Osteoblast (primary cell): ENCODE results near the gene LAMA5. TPM values are rescaled to one million over a fixed set of nuclear protein-coding genes. Genes with fewer than 3 reads are reported as not detected.

Experiments used
- DNase-seq: peaks from one replicate; pipeline ENCODE4 v3.0.0; 2011; ENCODE audit warnings: low spot score, mixed read lengths; ENCODE audit not compliant: insufficient read length; ENCODE audit errors: missing footprints
- H2AFZ ChIP-seq: 2 replicates; pipeline ENCODE4 v1.6.0; 2011; ENCODE audit warnings: mild to moderate bottlenecking, low read length
- H3K27ac ChIP-seq: 2 replicates; pipeline ENCODE4 v1.5.1; 2011; ENCODE audit warnings: mild to moderate bottlenecking, low read depth, low read length, moderate library complexity
- H3K27me3 ChIP-seq: 2 replicates; pipeline ENCODE4 v1.6.0; 2012; ENCODE audit warnings: mild to moderate bottlenecking, control low read depth, inconsistent platforms, low read length, moderate library complexity; ENCODE audit not compliant: insufficient read depth
- H3K36me3 ChIP-seq: 2 replicates; pipeline ENCODE4 v1.5.1; 2011; ENCODE audit warnings: mild to moderate bottlenecking, low read length, control low read depth, moderate library complexity; ENCODE audit not compliant: insufficient read depth
- H3K4me1 ChIP-seq: 2 replicates; pipeline ENCODE4 v1.5.1; 2011; ENCODE audit warnings: mild to moderate bottlenecking, low read length, control low read depth, moderate library complexity; ENCODE audit not compliant: insufficient read depth
- H3K4me2 ChIP-seq: 2 replicates; pipeline ENCODE4 v1.6.0; 2011; ENCODE audit warnings: mild to moderate bottlenecking, low read length; ENCODE audit not compliant: insufficient read depth
- H3K4me3 ChIP-seq: fragments of 200-600 bp; sonication (generic); 3 replicates; pipeline ENCODE4 v1.5.1; 2012; ENCODE audit warnings: mild to moderate bottlenecking, low read length, inconsistent platforms; ENCODE audit not compliant: insufficient read depth
- H3K79me2 ChIP-seq: 2 replicates; pipeline ENCODE4 v1.6.0; 2012; ENCODE audit warnings: mild to moderate bottlenecking, low read length, control low read depth, inconsistent platforms; ENCODE audit not compliant: insufficient read depth
- H3K9me3 ChIP-seq: 2 replicates; pipeline ENCODE4 v1.5.1; 2011; ENCODE audit warnings: low read depth, low read length, control low read depth
- H4K20me1 ChIP-seq: 2 replicates; pipeline ENCODE4 v1.6.0; 2012; ENCODE audit warnings: mild to moderate bottlenecking, low read length, control low read depth; ENCODE audit not compliant: insufficient read depth
- CTCF ChIP-seq: IDR thresholded peaks from 2 replicates; pipeline ENCODE4 v1.5.1; 2011; ENCODE audit warnings: mild to moderate bottlenecking, low read depth, low read length, moderate library complexity; ENCODE audit errors: extremely low read depth
- total RNA-seq: library from RNA; depleted of rRNA; stranded (reverse); fragments of >200 nt; gene quantifications from 2 replicates; pipeline ENCODE4 v1.2.3, GENCODE V29; 2012

The LAMA5 gene
- total RNA-seq, 1 donor, result 2.2 TPM

GRCh38 chr20:62371588-62372041, 4.5 kb upstream of the LAMA5 start:
- Histone ChIP-seq H3K9me3 (no peaks in the 10 kb centered on the region), H3K4me1 (peaks cover 33% of the 10 kb centered on the region), H3K27me3 (peaks cover 26% of the 10 kb centered on the region), H3K4me3 (no peak overlapping the region), H3K79me2 (no peaks in the 10 kb centered on the region), H3K36me3 (no peaks in the 10 kb centered on the region), H3K4me2 (no peak overlapping the region), H3K27ac (no peak overlapping the region), H4K20me1 (no peaks in the 10 kb centered on the region), H2AFZ (no peak overlapping the region)
- no peak for DNase-seq
- no peak for TF ChIP-seq CTCF

- DNase-seq, result no peak
- peaks cover 33% of the 10 kb centered on the region for H3K4me1 ChIP-seq
- no peaks in the 10 kb centered on the region for H3K79me2 ChIP-seq
- H3K4me3 ChIP-seq, result no peak overlapping the region
- no peak overlapping the region for H2AFZ ChIP-seq
- H3K4me2 ChIP-seq, result peak overlapping the region; percentile 75
- TF ChIP-seq CTCF, result no peak
- peaks cover 32% of the 10 kb centered on the region for H3K27me3 ChIP-seq
- no peaks in the 10 kb centered on the region for H3K36me3 ChIP-seq
- no peak overlapping the region for H3K27ac ChIP-seq
- no peaks in the 10 kb centered on the region for H3K9me3 ChIP-seq
- H4K20me1 ChIP-seq, result no peaks in the 10 kb centered on the region
Measured at GRCh38 chr20:62370807-62371587, 3.9 kb upstream of the LAMA5 start.

- Histone ChIP-seq H3K4me3 (peak overlapping the region; percentile 19), H3K9me3 (no peaks in the 10 kb centered on the region), H3K79me2 (no peaks in the 10 kb centered on the region), H4K20me1 (no peaks in the 10 kb centered on the region), H3K36me3 (no peaks in the 10 kb centered on the region), H3K4me2 (peak overlapping the region; percentile 75), H3K4me1 (peaks cover 33% of the 10 kb centered on the region), H3K27me3 (peaks cover 34% of the 10 kb centered on the region), H2AFZ (no peak overlapping the region), H3K27ac (no peak overlapping the region)
- peak; percentile 98 for DNase-seq
- no peak for TF ChIP-seq CTCF
Measured at GRCh38 chr20:62370115-62370806, 3.1 kb upstream of the LAMA5 start.

GRCh38 chr20:62369815-62370114, 2.7 kb upstream of the LAMA5 start:
- no peaks in the 10 kb centered on the region for H4K20me1 ChIP-seq
- peaks cover 34% of the 10 kb centered on the region for H3K27me3 ChIP-seq
- TF ChIP-seq CTCF, result no peak
- H3K79me2 ChIP-seq, result no peaks in the 10 kb centered on the region
- DNase-seq, result no peak
- H3K9me3 ChIP-seq, result no peaks in the 10 kb centered on the region
- H3K27ac ChIP-seq, result no peak overlapping the region
- no peak overlapping the region for H2AFZ ChIP-seq
- peaks cover 33% of the 10 kb centered on the region for H3K4me1 ChIP-seq
- peak overlapping the region; percentile 75 for H3K4me2 ChIP-seq
- H3K4me3 ChIP-seq, result peak overlapping the region; percentile 19
- H3K36me3 ChIP-seq, result no peaks in the 10 kb centered on the region
